Vagina (tissue), 2 donors: ENCODE data around the gene PSKH1.

Source experiments
- CTCF ChIP-seq, 3 experiments: fragments of 450-650 bp in 2 of 3; fragments of 200-600 bp in 1 of 3; sonication (generic) in 1 of 3; IDR thresholded peaks; one replicate each; pipeline ENCODE4 v1.5.1; 2017 to 2019; ENCODE audit warnings: antibody characterized with exemption in 3 of 3, mild to moderate bottlenecking in 2 of 3, moderate library complexity in 2 of 3
- POLR2A ChIP-seq, 2 donors: fragments of 450-650 bp; IDR thresholded peaks; one replicate each; pipeline ENCODE4 v1.6.1; 2017; ENCODE audit warnings: antibody characterized with exemption in 2 of 2, mild to moderate bottlenecking in 2 of 2, moderate library complexity in 2 of 2

- no peak for TF ChIP-seq CTCF (IDR thresholded peaks at IDR 0.05)
- no peak for TF ChIP-seq POLR2A (IDR thresholded peaks at IDR 0.05)
Measured at GRCh38 chr16:67868290-67868689, 24.8 kb upstream of the PSKH1 start.
